WTC11 (cell line): ENCODE measurements around the gene LDHB.

ENCODE experiments used
- CREB1 ChIP-seq: sonication (generic); formaldehyde crosslinking; IDR thresholded peaks from 2 replicates; pipeline ENCODE4 v1.8.0; 2023; ENCODE audit warnings: mild to moderate bottlenecking, missing genetic modification reagents
- CTCF ChIP-seq: fragments of 200-600 bp; IDR thresholded peaks from 2 replicates; pipeline ENCODE4 v1.8.0; 2022; ENCODE audit warnings: antibody characterized with exemption
- NFYB ChIP-seq: sonication (generic); formaldehyde crosslinking; conservative IDR thresholded peaks from 2 replicates; pipeline ENCODE4 v1.8.0; 2022; ENCODE audit warnings: low read depth, missing genetic modification reagents
- NR1H2 ChIP-seq: sonication (generic); formaldehyde crosslinking; IDR thresholded peaks from 2 replicates; pipeline ENCODE4 v1.9.0; 2021; ENCODE audit warnings: mild to moderate bottlenecking, moderate library complexity, missing genetic modification reagents
- USF1 ChIP-seq: sonication (generic); formaldehyde crosslinking; IDR thresholded peaks from 2 replicates; pipeline ENCODE4 v1.8.0; 2022; ENCODE audit warnings: mild to moderate bottlenecking, missing genetic modification reagents

GRCh38 chr12:21699851-21700250 lies 42.2 kb upstream of the LDHB start:
- no peak for TF ChIP-seq CTCF
- no peak for TF ChIP-seq USF1 (CRISPR knock-in tag)
- no peak for TF ChIP-seq NFYB (CRISPR knock-in tag)
- no peak for TF ChIP-seq NR1H2 (CRISPR knock-in tag)
- no peak for TF ChIP-seq CREB1
